Hepatocyte (in vitro differentiated cells): ENCODE results near the gene GP1BB. TPM values are rescaled to one million over a fixed set of nuclear protein-coding genes. Genes with fewer than 3 reads are reported as not detected.

Source experiments
- DNase-seq: peaks from one replicate; pipeline ENCODE4 v3.0.0-alpha.2; 2016; ENCODE audit warnings: low spot score
- H2AFZ ChIP-seq: fragments of 200-600 bp; sonication (generic); 2 replicates; pipeline ENCODE4 v1.6.0; 2016; ENCODE audit warnings: antibody characterized with exemption, mild to moderate bottlenecking
- H3K27ac ChIP-seq: fragments of 200-600 bp; sonication (generic); 2 replicates; pipeline ENCODE4 v1.5.1; 2016; ENCODE audit warnings: mild to moderate bottlenecking
- H3K27me3 ChIP-seq: fragments of 200-600 bp; sonication (generic); 2 replicates; pipeline ENCODE4 v1.6.1; 2016
- H3K36me3 ChIP-seq: fragments of 200-600 bp; sonication (generic); replicated peaks from 2 replicates; pipeline ENCODE4 v1.5.1; 2016; ENCODE audit warnings: low read depth; ENCODE audit not compliant: insufficient read depth
- H3K4me1 ChIP-seq: fragments of 200-600 bp; sonication (generic); 2 replicates; pipeline ENCODE4 v1.5.1; 2016; ENCODE audit warnings: mild to moderate bottlenecking, moderate library complexity; ENCODE audit not compliant: insufficient read depth
- H3K4me2 ChIP-seq: fragments of 200-600 bp; sonication (generic); 2 replicates; pipeline ENCODE4 v1.6.0; 2016
- H3K4me3 ChIP-seq: fragments of 200-600 bp; sonication (generic); 2 replicates; pipeline ENCODE4 v1.5.1; 2016; ENCODE audit warnings: mild to moderate bottlenecking
- H3K79me2 ChIP-seq: fragments of 200-600 bp; sonication (generic); 2 replicates; pipeline ENCODE4 v1.6.0; 2017; ENCODE audit warnings: mild to moderate bottlenecking
- H3K9me2 ChIP-seq: fragments of 200-600 bp; sonication (generic); replicated peaks from 2 replicates; pipeline ENCODE4 v1.6.0; 2017; ENCODE audit warnings: mild to moderate bottlenecking; ENCODE audit not compliant: insufficient read depth
- H3K9me3 ChIP-seq: fragments of 200-600 bp; sonication (generic); 2 replicates; pipeline ENCODE4 v1.5.1; 2016; ENCODE audit warnings: low read depth, mild to moderate bottlenecking
- H4K20me1 ChIP-seq: fragments of 200-600 bp; sonication (generic); 2 replicates; pipeline ENCODE4 v1.6.0; 2016; ENCODE audit warnings: mild to moderate bottlenecking; ENCODE audit not compliant: insufficient read depth, poor library complexity, severe bottlenecking
- CTCF ChIP-seq: fragments of 200-600 bp; sonication (generic); IDR thresholded peaks from 2 replicates; pipeline ENCODE4 v1.5.1; 2016; ENCODE audit warnings: antibody characterized with exemption, mild to moderate bottlenecking; ENCODE audit not compliant: poor library complexity
- EZH2 ChIP-seq: fragments of 200-600 bp; sonication (generic); IDR thresholded peaks from 2 replicates; pipeline ENCODE4 v1.6.1; 2016; ENCODE audit warnings: antibody characterized with exemption, mild to moderate bottlenecking, borderline replicate concordance
- EZH2phosphoT487 ChIP-seq: fragments of 200-600 bp; sonication (generic); IDR thresholded peaks from one replicate; pipeline ENCODE4 v1.6.1; 2018; ENCODE audit warnings: antibody characterized with exemption, mild to moderate bottlenecking, low read depth, moderate library complexity; ENCODE audit not compliant: unreplicated experiment, severe bottlenecking
- WGBS: methylation state at CpG from one replicate; pipeline ENCODE4 v1.1.6; 2016; ENCODE audit warnings: low lambda C conversion rate; ENCODE audit errors: missing lambda C conversion rate; 5-methylcytosine and 5-hydroxymethylcytosine counted together
- polyA plus RNA-seq: library from polyadenylated mRNA; unstranded; fragments of >200 nt; fragmentation: Nextera tagmentation; extraction: Ambion mirVana; gene quantifications from 2 replicates; pipeline ENCODE4 v1.2.1, GENCODE V29; 2016
- total RNA-seq: library from RNA; depleted of rRNA; stranded (reverse); fragments of >200 nt; gene quantifications from 2 replicates; pipeline ENCODE4 v1.2.3, GENCODE V29; 2014

Gene GP1BB
- total and polyA plus RNA-seq, 2 experiments from 2014 or later, result 2.5 to 2.8 TPM

GRCh38 chr22:19679522-19680101, 43.7 kb upstream of the GP1BB start:
- H3K4me3 ChIP-seq, result no peak overlapping the region
- no peak for TF ChIP-seq EZH2phosphoT487
- peak; percentile 72 for TF ChIP-seq CTCF
- no peaks in the 10 kb centered on the region for H4K20me1 ChIP-seq
- no peak overlapping the region for H3K4me2 ChIP-seq
- H3K36me3 ChIP-seq, result no peaks in the 10 kb centered on the region
- no peaks in the 10 kb centered on the region for H3K9me2 ChIP-seq
- no peaks in the 10 kb centered on the region for H3K4me1 ChIP-seq
- no peak overlapping the region for H3K27ac ChIP-seq
- H2AFZ ChIP-seq, result no peak overlapping the region
- WGBS, result 42% methylated on average over 14 of the region's 14 CpGs
- no peaks in the 10 kb centered on the region for H3K79me2 ChIP-seq
- H3K27me3 ChIP-seq, result peaks cover 2% of the 10 kb centered on the region
- DNase-seq, result no peak
- H3K9me3 ChIP-seq, result no peaks in the 10 kb centered on the region

- H3K79me2 ChIP-seq, result no peaks in the 10 kb centered on the region
- no peak overlapping the region for H3K27ac ChIP-seq
- H2AFZ ChIP-seq, result no peak overlapping the region
- TF ChIP-seq CTCF (no peak), EZH2phosphoT487 (no peak), EZH2 (no peak)
- H3K4me1 ChIP-seq, result no peaks in the 10 kb centered on the region
- DNase-seq, result no peak
- WGBS, result 93% methylated on average over 16 of the region's 16 CpGs
- no peaks in the 10 kb centered on the region for H4K20me1 ChIP-seq
- no peaks in the 10 kb centered on the region for H3K36me3 ChIP-seq
- H3K27me3 ChIP-seq, result peaks cover 2% of the 10 kb centered on the region
- H3K9me2 ChIP-seq, result no peaks in the 10 kb centered on the region
- H3K9me3 ChIP-seq, result no peaks in the 10 kb centered on the region
- H3K4me3 ChIP-seq, result no peak overlapping the region
- no peak overlapping the region for H3K4me2 ChIP-seq
Observed at GRCh38 chr22:19680287-19680881, 43.0 kb upstream of the GP1BB start.

GRCh38 chr22:19680911-19681862, 42.2 kb upstream of the GP1BB start:
- no peaks in the 10 kb centered on the region for H3K9me2 ChIP-seq
- no peak overlapping the region for H3K4me3 ChIP-seq
- no peaks in the 10 kb centered on the region for H3K36me3 ChIP-seq
- H3K27me3 ChIP-seq, result peaks cover 2% of the 10 kb centered on the region
- no peak for DNase-seq
- H3K9me3 ChIP-seq, result no peaks in the 10 kb centered on the region
- H3K27ac ChIP-seq, result no peak overlapping the region
- no peaks in the 10 kb centered on the region for H3K4me1 ChIP-seq
- no peaks in the 10 kb centered on the region for H4K20me1 ChIP-seq
- WGBS, result 92% methylated on average over 11 of the region's 11 CpGs
- no peak overlapping the region for H2AFZ ChIP-seq
- H3K4me2 ChIP-seq, result no peak overlapping the region
- no peaks in the 10 kb centered on the region for H3K79me2 ChIP-seq
- TF ChIP-seq EZH2, result no peak
- no peak for TF ChIP-seq EZH2phosphoT487
- TF ChIP-seq CTCF, result no peak
